DOHH2 (cell line): ENCODE measurements around the gene CHD3.

ENCODE experiments used
- H3F3A ChIP-seq: fragments of 200-600 bp; sonication (generic), shearing (Covaris generic); 2 replicates; pipeline ENCODE4 v1.6.0; 2016; ENCODE audit warnings: antibody characterized with exemption, mild to moderate bottlenecking; ENCODE audit not compliant: control insufficient read depth, insufficient read depth
- H3K27ac ChIP-seq: fragments of 200-600 bp; sonication (generic); 2 replicates; pipeline ENCODE4 v1.5.1; 2014; ENCODE audit warnings: low read depth, mild to moderate bottlenecking, low read length, moderate library complexity
- H3K27me3 ChIP-seq: fragments of 200-600 bp; sonication (generic); 2 replicates; pipeline ENCODE4 v1.6.1; 2014; ENCODE audit warnings: mild to moderate bottlenecking, low read length, mixed read lengths; ENCODE audit not compliant: control insufficient read depth
- H3K36me3 ChIP-seq: fragments of 200-600 bp; sonication (generic); 2 replicates; pipeline ENCODE4 v1.6.1; 2014; ENCODE audit warnings: mild to moderate bottlenecking, low read length, moderate library complexity, mixed read lengths; ENCODE audit not compliant: control insufficient read depth
- H3K4me1 ChIP-seq: fragments of 200-600 bp; sonication (generic); 2 replicates; pipeline ENCODE4 v1.6.1; 2014; ENCODE audit warnings: mild to moderate bottlenecking, low read length, mixed read lengths; ENCODE audit not compliant: control insufficient read depth
- H3K4me2 ChIP-seq: fragments of 200-600 bp; sonication (generic); 2 replicates; pipeline ENCODE4 v1.6.0; 2014; ENCODE audit warnings: mild to moderate bottlenecking, low read length, moderate library complexity
- H3K4me3 ChIP-seq: fragments of 200-600 bp; sonication (generic); 2 replicates; pipeline ENCODE4 v1.5.1; 2014; ENCODE audit warnings: mild to moderate bottlenecking, low read length, mixed read lengths
- H3K79me2 ChIP-seq: fragments of 200-600 bp; sonication (generic); 2 replicates; pipeline ENCODE4 v1.6.1; 2014; ENCODE audit warnings: mild to moderate bottlenecking, low read length, mixed read lengths; ENCODE audit not compliant: control insufficient read depth
- H3K9me2 ChIP-seq: fragments of 200-600 bp; sonication (generic); replicated peaks from 2 replicates; pipeline ENCODE4 v1.6.1; 2014; ENCODE audit warnings: mild to moderate bottlenecking, low read length, mixed read lengths; ENCODE audit not compliant: control insufficient read depth
- H3K9me3 ChIP-seq: fragments of 200-600 bp; sonication (generic); 2 replicates; pipeline ENCODE4 v1.6.1; 2014; ENCODE audit warnings: antibody characterized with exemption, low read length, mixed read lengths; ENCODE audit not compliant: control insufficient read depth, insufficient read depth
- H4K20me1 ChIP-seq: fragments of 200-600 bp; sonication (generic); 2 replicates; pipeline ENCODE4 v1.6.0; 2014; ENCODE audit warnings: low read depth, mild to moderate bottlenecking, antibody characterized with exemption, low read length, moderate library complexity; ENCODE audit not compliant: control insufficient read depth, insufficient read depth
- EZH2phosphoT487 ChIP-seq: fragments of 200-600 bp; sonication (generic); IDR thresholded peaks from 2 replicates; pipeline ENCODE4 v1.6.1; 2017; ENCODE audit warnings: borderline replicate concordance, mild to moderate bottlenecking, antibody characterized with exemption, low read length, moderate library complexity, mixed read lengths
- TF ChIP-seq, protein P1 (sequence below): fragments of 200-600 bp; sonication (generic); IDR thresholded peaks from one replicate; pipeline ENCODE4 v1.5.1; 2014; ENCODE audit warnings: antibody characterized with exemption, mild to moderate bottlenecking, low read depth, low read length; ENCODE audit not compliant: poor library complexity, severe bottlenecking

CHD3 gene

GRCh38 chr17:7846063-7846735 lies 42.4 kb upstream of the CHD3 start:
- Histone ChIP-seq H3K4me2 (no peak overlapping the region), H3K4me1 (peaks cover 23% of the 10 kb centered on the region), H3K9me3 (no peaks in the 10 kb centered on the region), H4K20me1 (peaks cover 8% of the 10 kb centered on the region; the same call in 1 of the 2 replicates), H3K9me2 (no peaks in the 10 kb centered on the region), H3K4me3 (no peak overlapping the region), H3F3A (peaks cover 30% of the 10 kb centered on the region), H3K36me3 (peaks cover 78% of the 10 kb centered on the region), H3K27me3 (no peaks in the 10 kb centered on the region), H3K27ac (no peak overlapping the region), H3K79me2 (peaks cover 53% of the 10 kb centered on the region)
- TF ChIP-seq EZH2phosphoT487 = no peak
- TF ChIP-seq, protein P1, sequence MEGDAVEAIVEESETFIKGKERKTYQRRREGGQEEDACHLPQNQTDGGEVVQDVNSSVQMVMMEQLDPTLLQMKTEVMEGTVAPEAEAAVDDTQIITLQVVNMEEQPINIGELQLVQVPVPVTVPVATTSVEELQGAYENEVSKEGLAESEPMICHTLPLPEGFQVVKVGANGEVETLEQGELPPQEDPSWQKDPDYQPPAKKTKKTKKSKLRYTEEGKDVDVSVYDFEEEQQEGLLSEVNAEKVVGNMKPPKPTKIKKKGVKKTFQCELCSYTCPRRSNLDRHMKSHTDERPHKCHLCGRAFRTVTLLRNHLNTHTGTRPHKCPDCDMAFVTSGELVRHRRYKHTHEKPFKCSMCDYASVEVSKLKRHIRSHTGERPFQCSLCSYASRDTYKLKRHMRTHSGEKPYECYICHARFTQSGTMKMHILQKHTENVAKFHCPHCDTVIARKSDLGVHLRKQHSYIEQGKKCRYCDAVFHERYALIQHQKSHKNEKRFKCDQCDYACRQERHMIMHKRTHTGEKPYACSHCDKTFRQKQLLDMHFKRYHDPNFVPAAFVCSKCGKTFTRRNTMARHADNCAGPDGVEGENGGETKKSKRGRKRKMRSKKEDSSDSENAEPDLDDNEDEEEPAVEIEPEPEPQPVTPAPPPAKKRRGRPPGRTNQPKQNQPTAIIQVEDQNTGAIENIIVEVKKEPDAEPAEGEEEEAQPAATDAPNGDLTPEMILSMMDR = no peak

- H3K27me3 ChIP-seq = no peaks in the 10 kb centered on the region
- H3K4me1 ChIP-seq = peaks cover 29% of the 10 kb centered on the region
- H3K4me2 ChIP-seq = no peak overlapping the region
- peaks cover 47% of the 10 kb centered on the region for H3K79me2 ChIP-seq
- H3K27ac ChIP-seq = no peak overlapping the region
- no peak overlapping the region for H3K4me3 ChIP-seq
- no peaks in the 10 kb centered on the region for H3K9me3 ChIP-seq
- TF ChIP-seq EZH2phosphoT487 = no peak
- H3K9me2 ChIP-seq = no peaks in the 10 kb centered on the region
- H4K20me1 ChIP-seq = peaks cover 9% of the 10 kb centered on the region; the same call in 1 of the 2 replicates
- peaks cover 28% of the 10 kb centered on the region for H3F3A ChIP-seq
- peaks cover 78% of the 10 kb centered on the region for H3K36me3 ChIP-seq
Observed at GRCh38 chr17:7846765-7847661, 41.6 kb upstream of the CHD3 start.

DNA sequence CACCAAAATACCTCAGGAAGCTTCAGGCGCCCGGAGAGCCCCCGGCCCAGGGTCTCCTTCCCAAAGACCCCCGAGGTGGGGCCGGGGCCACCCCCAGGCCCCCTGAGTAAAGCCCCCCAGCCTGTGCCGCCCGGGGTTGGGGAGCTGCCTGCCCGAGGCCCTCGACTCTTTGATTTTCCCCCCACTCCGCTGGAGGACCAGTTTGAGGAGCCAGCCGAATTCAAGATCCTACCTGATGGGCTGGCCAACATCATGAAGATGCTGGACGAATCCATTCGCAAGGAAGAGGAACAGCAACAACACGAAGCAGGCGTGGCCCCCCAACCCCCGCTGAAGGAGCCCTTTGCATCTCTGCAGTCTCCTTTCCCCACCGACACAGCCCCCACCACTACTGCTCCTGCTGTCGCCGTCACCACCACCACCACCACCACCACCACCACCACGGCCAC lies 40.4 kb upstream of the CHD3 start:
- H3K36me3 ChIP-seq = peaks cover 87% of the 10 kb centered on the region
- peaks cover 32% of the 10 kb centered on the region for H3K4me1 ChIP-seq
- peaks cover 19% of the 10 kb centered on the region for H3F3A ChIP-seq
- TF ChIP-seq, protein P1 = no peak
- TF ChIP-seq EZH2phosphoT487 = no peak
- no peak overlapping the region for H3K4me2 ChIP-seq
- no peaks in the 10 kb centered on the region for H3K9me3 ChIP-seq
- H3K27ac ChIP-seq = no peak overlapping the region
- H3K4me3 ChIP-seq = no peak overlapping the region
- H4K20me1 ChIP-seq = peaks cover 14% of the 10 kb centered on the region; the same call in 1 of the 2 replicates
- no peaks in the 10 kb centered on the region for H3K9me2 ChIP-seq
- H3K27me3 ChIP-seq = no peaks in the 10 kb centered on the region
- peaks cover 54% of the 10 kb centered on the region for H3K79me2 ChIP-seq
